ENCODE data around the gene PTTG1IP.

PTTG1IP gene

GRCh38 chr21:44838039-44838895 lies 35.2 kb downstream of the PTTG1IP start:
- no peak for TF ChIP-seq CTCF (IDR thresholded peaks at IDR 0.05; ENCODE audit: borderline replicate concordance, insufficient read depth, low read depth, low read length)
- no peak overlapping the region for H3K4me3 ChIP-seq (ENCODE audit: low read depth, low read length)

GRCh38 chr21:44837537-44837936 lies 36.0 kb downstream of the PTTG1IP start:
- no peak overlapping the region for H3K4me3 ChIP-seq (ENCODE audit: low read depth, low read length)
- no peak for TF ChIP-seq CTCF (IDR thresholded peaks at IDR 0.05; ENCODE audit: borderline replicate concordance, insufficient read depth, low read depth, low read length)

- no peak for TF ChIP-seq CTCF (IDR thresholded peaks at IDR 0.05; ENCODE audit: borderline replicate concordance, insufficient read depth, low read depth, low read length)
- H3K4me3 ChIP-seq (ENCODE audit: low read depth, low read length) = no peak overlapping the region
Observed at GRCh38 chr21:44836666-44837471, 36.6 kb downstream of the PTTG1IP start.

- no peak overlapping the region for H3K4me3 ChIP-seq (ENCODE audit: low read depth, low read length)
- no peak for TF ChIP-seq CTCF (IDR thresholded peaks at IDR 0.05; ENCODE audit: borderline replicate concordance, insufficient read depth, low read depth, low read length)
Observed at GRCh38 chr21:44836349-44836665, 37.2 kb downstream of the PTTG1IP start.

GRCh38 chr21:44835647-44835973 lies 37.9 kb downstream of the PTTG1IP start:
- no peak overlapping the region for H3K4me3 ChIP-seq (ENCODE audit: low read depth, low read length)
- no peak for TF ChIP-seq CTCF (IDR thresholded peaks at IDR 0.05; ENCODE audit: borderline replicate concordance, insufficient read depth, low read depth, low read length)

- no peak overlapping the region for H3K4me3 ChIP-seq (ENCODE audit: low read depth, low read length)
- TF ChIP-seq CTCF (IDR thresholded peaks at IDR 0.05; ENCODE audit: borderline replicate concordance, insufficient read depth, low read depth, low read length) = no peak
Observed at GRCh38 chr21:44834951-44835646, 38.4 kb downstream of the PTTG1IP start.
